K562 (cell line): ENCODE data around the gene CPED1. TPM values are rescaled to one million over a fixed set of nuclear protein-coding genes. Genes with fewer than 3 reads are reported as not detected.

Experiments used
- ATF6 ChIP-seq: sonication (generic); formaldehyde crosslinking; IDR thresholded peaks from 2 replicates; pipeline ENCODE4 v1.4.0; 2020; ENCODE audit warnings: mild to moderate bottlenecking, missing genetic modification reagents
- CREB1 ChIP-seq, 2 experiments: sonication (generic) in 1 of 2; formaldehyde crosslinking in 1 of 2; IDR thresholded peaks; 2 replicates each; pipeline versions ENCODE4 v1.6.1 to v1.8.0; 2012 to 2022; ENCODE audit warnings: inconsistent platforms in 1 of 2, mild to moderate bottlenecking in 1 of 2, missing genetic modification reagents in 1 of 2, moderate library complexity in 1 of 2
- EP400 ChIP-seq: fragments of 450-650 bp; IDR thresholded peaks from 2 replicates; pipeline ENCODE4 v1.6.1; 2017; ENCODE audit warnings: antibody characterized with exemption, mild to moderate bottlenecking, moderate library complexity
- MAX ChIP-seq: sonication (generic); formaldehyde crosslinking; IDR thresholded peaks from 2 replicates; pipeline ENCODE4 v1.9.0; 2022; ENCODE audit warnings: mild to moderate bottlenecking, missing genetic modification reagents
- MCM5 ChIP-seq: fragments of 450-650 bp; IDR thresholded peaks from 2 replicates; pipeline ENCODE4 v1.6.1; 2016; ENCODE audit warnings: low read depth
- NR2F6 ChIP-seq: fragments of 450-650 bp; formaldehyde crosslinking; IDR thresholded peaks from 2 replicates; pipeline ENCODE4 v1.4.0; 2020; ENCODE audit warnings: mild to moderate bottlenecking
- PML ChIP-seq: IDR thresholded peaks from 2 replicates; pipeline ENCODE4 v1.6.1; 2012; ENCODE audit warnings: low read length, inconsistent platforms
- RCOR1 ChIP-seq, 2 experiments: IDR thresholded peaks; 2 replicates each; pipeline ENCODE4 v1.6.1; 2012; ENCODE audit warnings: low read depth in 2 of 2, low read length in 2 of 2, borderline replicate concordance in 1 of 2, improper control_type of control experiment in 1 of 2
- REST ChIP-seq, 2 experiments: fragments of 450-650 bp; formaldehyde crosslinking in 1 of 2; IDR thresholded peaks; 2 replicates each; pipeline versions ENCODE4 v1.4.0 to v1.6.1; 2014 to 2020; ENCODE audit warnings: mild to moderate bottlenecking in 2 of 2, borderline replicate concordance in 1 of 2, low read depth in 1 of 2
- SAFB2 ChIP-seq: fragments of 200-400 bp; formaldehyde crosslinking; IDR thresholded peaks from 2 replicates; pipeline ENCODE4 v1.6.1; 2018; ENCODE audit warnings: borderline replicate concordance, low read length, low read depth, moderate library complexity; ENCODE audit not compliant: severe bottlenecking
- TEAD2 ChIP-seq: fragments of 450-650 bp; IDR thresholded peaks from 2 replicates; pipeline ENCODE4 v1.6.1; 2016; ENCODE audit warnings: missing genetic modification characterization, control low read depth, missing compliant biosample characterization
- ZKSCAN8 ChIP-seq: fragments of 200-800 bp; sonication (Bioruptor generic); IDR thresholded peaks from 2 replicates; pipeline ENCODE4 v1.6.1; 2016; ENCODE audit warnings: missing genetic modification characterization, missing compliant biosample characterization
- ZNF174 ChIP-seq: fragments of 250-450 bp; sonication (Bioruptor Pico); IDR thresholded peaks from 2 replicates; pipeline ENCODE4 v1.4.0; 2020; ENCODE audit warnings: mild to moderate bottlenecking
- ZNF431 ChIP-seq: sonication (generic); formaldehyde crosslinking; IDR thresholded peaks from 2 replicates; pipeline ENCODE4 v1.8.0; 2022; ENCODE audit warnings: mild to moderate bottlenecking, missing genetic modification reagents
- ZNF511 ChIP-seq: sonication (generic); formaldehyde crosslinking; IDR thresholded peaks from 2 replicates; pipeline ENCODE4 v1.8.0; 2022; ENCODE audit warnings: mild to moderate bottlenecking, missing genetic modification reagents
- ZNF76 ChIP-seq: fragments of 250-450 bp; sonication (Bioruptor Pico); IDR thresholded peaks from 2 replicates; pipeline ENCODE4 v1.4.0; 2020; ENCODE audit warnings: mild to moderate bottlenecking, moderate library complexity, borderline replicate concordance
- polyA plus RNA-seq, 8 experiments: library from polyadenylated mRNA; depleted of rRNA in 4 of 8; stranded (reverse) in 5 of 8; unstranded in 3 of 8; fragments of >200 nt; fragmentation: Nextera tagmentation in 2 of 8; fragmentation: Illumina TruSeq in 1 of 8; extraction: Ambion mirVana in 2 of 8; extraction: Trizol in 1 of 8; gene quantifications; 2 replicates each; pipeline versions ENCODE4 v1.2.1 to v1.2.3, GENCODE V29; 2011 to 2014; ENCODE audit warnings: inconsistent platforms in 1 of 8, missing spikeins in 1 of 8
- total RNA-seq, 7 experiments: library from RNA; depleted of rRNA in 6 of 7; stranded (reverse); fragments of >200 nt in 6 of 7; fragmentation: Illumina TruSeq in 2 of 7; extraction: Trizol in 2 of 7; gene quantifications; 2 replicates each; pipeline versions ENCODE4 v1.2.1 to v1.2.3, GENCODE V29; 2011 to 2021; ENCODE audit warnings: low replicate concordance in 1 of 7

Gene CPED1
- total and polyA plus RNA-seq, 9 of the 15 experiments (the other 6 are each of a cell fraction or from before 2014, with no cell fraction given), result 195 to 393 (median 290) TPM

DNA sequence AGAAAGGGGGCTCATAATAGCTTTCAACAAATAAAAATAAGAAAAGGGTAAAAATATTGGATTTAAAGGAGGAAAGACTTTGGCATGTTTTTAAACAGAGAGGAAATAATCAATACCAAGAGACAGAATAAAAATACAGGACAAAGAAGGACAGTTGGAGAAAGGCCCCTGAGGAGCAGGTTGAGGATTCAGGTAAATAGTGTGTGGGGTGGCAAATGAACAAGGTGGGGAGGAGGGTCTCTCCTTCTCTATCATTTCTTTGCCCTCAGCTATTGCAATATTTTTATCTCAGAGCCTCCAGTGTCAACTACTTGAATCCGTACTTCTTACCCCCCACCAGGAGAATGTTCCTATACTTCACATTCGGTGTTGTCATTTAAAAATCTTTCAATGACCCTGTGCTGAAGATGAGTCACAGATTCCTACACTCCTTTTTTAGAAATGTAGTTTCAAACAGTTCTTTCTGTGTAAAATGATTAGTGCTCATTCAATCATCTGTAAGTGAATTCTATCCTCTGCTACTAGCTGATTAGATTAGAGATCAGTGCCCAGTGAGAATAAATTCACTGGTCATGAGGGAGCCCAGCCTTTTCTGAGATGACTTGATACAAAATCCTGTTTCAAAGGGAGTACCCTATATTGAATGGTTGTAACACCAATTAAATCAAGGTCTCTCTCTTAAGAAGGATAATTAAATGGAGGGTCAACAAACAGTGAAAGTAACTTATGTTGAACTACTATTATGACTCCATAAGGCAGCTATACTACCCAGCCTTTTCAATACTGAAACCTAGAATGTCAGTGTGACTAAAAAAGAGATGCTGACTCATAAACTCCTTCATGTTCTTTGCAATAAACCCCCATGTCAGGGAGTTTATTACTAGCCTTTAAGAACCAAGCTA is 289.9 kb downstream of the CPED1 start (continued):
- TF ChIP-seq ZKSCAN8 (CRISPR knock-in tag) (no peak; the same call in 1 of the 2 replicates), ZNF431 (CRISPR knock-in tag) (no peak), PML (peak; percentile 89), ZNF76 (CRISPR knock-in tag) (no peak), ZNF511 (no peak), RCOR1 (IDR thresholded peaks at IDR 0.05; ENCODE audit: borderline replicate concordance in 1 of 2, low read depth in 2 of 2, low read length in 2 of 2) (peak in 1 of 2 experiments; percentile 70; a peak in 1 of 4 replicates), ATF6 (CRISPR knock-in tag) (no peak), SAFB2 (no peak), ZNF174 (CRISPR knock-in tag) (no peak), MCM5 (no peak), NR2F6 (CRISPR knock-in tag) (no peak), EP400 (peak; percentile 39; the same call in 1 of the 2 replicates), CREB1 (IDR thresholded peaks at IDR 0.05) (no peak; the same call in 1 of the 2 replicates), CREB1 (CRISPR knock-in tag; IDR thresholded peaks at IDR 0.05) (no peak), REST (IDR thresholded peaks at IDR 0.05; ENCODE audit: borderline replicate concordance) (no peak), REST (CRISPR knock-in tag; IDR thresholded peaks at IDR 0.05; ENCODE audit: low read depth) (no peak), MAX (no peak), TEAD2 (tag) (no peak)
